Pancreas (tissue), 10 donors: ENCODE results near the gene CCNK. TPM values are rescaled to one million over a fixed set of nuclear protein-coding genes. Genes with fewer than 3 reads are reported as not detected.

ENCODE experiments used
- ATAC-seq, 4 donors: fragments of 200-7000 bp; cut with Tn5 transposase; one replicate each; pipeline versions ENCODE4 v1.8.0 to v1.9.1; 2020; ENCODE audit warnings: mild to moderate bottlenecking in 4 of 4, moderate library complexity in 4 of 4
- DNase-seq, 6 donors: peaks; one replicate each; pipeline ENCODE4 v3.0.0-alpha.2; 2020
- FAIRE-seq: peaks from 2 replicates; lab custom pipeline; 2012; peaks lifted over from hg19 to GRCh38; lab: Jason Lieb, UNC
- H3K27ac ChIP-seq, 4 donors: fragments of 200-600 bp; sonication (generic); 1 replicate in 3 of 4; 2 replicates in 1 of 4; pipeline versions ENCODE4 v1.5.0 to v1.8.0; 2020
- H3K27me3 ChIP-seq, 4 donors: fragments of 200-600 bp; one replicate each; pipeline ENCODE4 v1.8.0; 2021
- H3K36me3 ChIP-seq, 3 donors: fragments of 200-600 bp; sonication (generic) in 1 of 3; one replicate each; pipeline versions ENCODE4 v1.5.0 to v1.8.0; 2020 to 2021
- H3K4me1 ChIP-seq, 3 donors: fragments of 200-600 bp; one replicate each; pipeline ENCODE4 v1.8.0; 2021
- H3K4me3 ChIP-seq, 4 donors: fragments of 200-600 bp; sonication (generic) in 2 of 4; one replicate each; pipeline versions ENCODE4 v1.5.0 to v1.8.0; 2020 to 2021
- H3K9me3 ChIP-seq, 4 donors: fragments of 200-600 bp; one replicate each; pipeline ENCODE4 v1.8.0; 2021
- CTCF ChIP-seq, 4 donors: fragments of 200-600 bp; sonication (generic) in 3 of 4; IDR thresholded peaks; one replicate each; pipeline versions ENCODE4 v1.5.0 to v1.8.0; 2021; ENCODE audit warnings: antibody characterized with exemption in 4 of 4
- WGBS, 2 donors: extraction: QIAGEN DNeasy Blood & Tissue Kit; methylation state at CpG; one replicate each; pipeline ENCODE4 v1.1.7; 2013; 5-methylcytosine and 5-hydroxymethylcytosine counted together
- intact Hi-C, 3 donors: fragments of 100-400 bp; cut with DNase I; formaldehyde crosslinking; loops; one replicate each; pipeline versions ENCODE4 v1.11.1 to v1.14.2; 2022
- polyA plus RNA-seq, 2 donors: library from polyadenylated mRNA; stranded (reverse); fragments of 200-250 nt; gene quantifications; one replicate each; pipeline ENCODE4 v1.2.3, GENCODE V29; 2013
- total RNA-seq, 6 donors: library from RNA; stranded (reverse); fragmentation: NEBNext Ultra II Directional in 4 of 6; extraction: Animal tissue kit (Norgen Biotek cat#: 25700) in 4 of 6; gene quantifications; one replicate each; pipeline versions ENCODE4 v1.2.1 to v1.2.4, GENCODE V29; 2021 to 2023
- donor health status: healthy with polysubstance abuse.
- donor health status: DM: no; HTN: no; CAD: no; lungs with moderate emphysema.
- donor health status: DM: no; HTN: no; CAD: no.
- donor health status: control.
- donor health status: control.
- donor health status: Bipolar disorder and iron deficiency.
- donor health status: DM: yes; HTN: yes; CAD: no.
- donor health status: DM: no; HTN: no; CAD: no.
- donor health status: DM: no; HTN: no; CAD: no.
- donor health status: DM: yes; HTN: yes; CAD: no.

CCNK gene
- total and polyA plus RNA-seq, 8 donors = 7.9 to 23.4 (median 14.5) TPM

GRCh38 chr14:99552572-99553216 lies 71.5 kb downstream of the CCNK start:
- H3K4me3 ChIP-seq = no peak overlapping the region
- ATAC-seq (peak; percentile 50 to 70 (median 62)), DNase-seq (peak; percentile 76 to 95 (median 90)), FAIRE-seq (no peak)
- no peaks in the 10 kb centered on the region for H3K9me3 ChIP-seq
- intact Hi-C loops = no loop called here
- H3K36me3 ChIP-seq = no peaks in the 10 kb centered on the region
- H3K27ac ChIP-seq = peak overlapping the region; percentile 74 to 91 (median 88)
- no peak for TF ChIP-seq CTCF (IDR thresholded peaks at IDR 0.05)
- WGBS, 2 donors = 13 to 20% methylated on average over 13 of the region's 13 CpGs
- peaks cover 47 to 53% (median 52%) of the 10 kb centered on the region in 3 donors for H3K4me1 ChIP-seq
- H3K27me3 ChIP-seq = no peaks in the 10 kb centered on the region

- Histone ChIP-seq H3K27ac (peak overlapping the region; percentile 74 to 91 (median 88)), H3K9me3 (no peaks in the 10 kb centered on the region), H3K27me3 (no peaks in the 10 kb centered on the region), H3K36me3 (no peaks in the 10 kb centered on the region), H3K4me1 (peaks cover 47 to 53% (median 52%) of the 10 kb centered on the region in 3 donors), H3K4me3 (no peak overlapping the region)
- TF ChIP-seq CTCF (IDR thresholded peaks at IDR 0.05) = no peak
- 15 to 18% methylated on average over 12 of the region's 12 CpGs for WGBS, 2 donors
- ATAC-seq = peak; percentile 82 to 88 (median 85)
- intact Hi-C loops = no loop called here
- FAIRE-seq = no peak
- DNase-seq = peak; percentile 78 to 95 (median 88)
Measured at GRCh38 chr14:99554184-99554583, 73.0 kb downstream of the CCNK start.

GRCh38 chr14:99554757-99555531 lies 73.7 kb downstream of the CCNK start:
- intact Hi-C loops = no loop called here
- 9 to 16% methylated on average over 8 to 9 of the region's 9 CpGs for WGBS, 2 donors
- H3K4me3 ChIP-seq = no peak overlapping the region
- peaks cover 47 to 53% (median 52%) of the 10 kb centered on the region in 3 donors for H3K4me1 ChIP-seq
- DNase-seq (peak in 5 of 6 donors; percentile 89 to 95 (median 90)), ATAC-seq (peak; percentile 84 to 86 (median 84)), FAIRE-seq (no peak)
- H3K27ac ChIP-seq = peak overlapping the region; percentile 74 to 91 (median 88)
- H3K36me3 ChIP-seq = no peaks in the 10 kb centered on the region
- no peak for TF ChIP-seq CTCF (IDR thresholded peaks at IDR 0.05)
- H3K9me3 ChIP-seq = no peaks in the 10 kb centered on the region
- no peaks in the 10 kb centered on the region for H3K27me3 ChIP-seq

- no peak for TF ChIP-seq CTCF (IDR thresholded peaks at IDR 0.05)
- Histone ChIP-seq H3K27ac (peak overlapping the region in 3 of 4 donors; percentile 13 to 86 (median 74)), H3K9me3 (no peaks in the 10 kb centered on the region), H3K4me3 (no peak overlapping the region), H3K27me3 (no peaks in the 10 kb centered on the region), H3K4me1 (peaks cover 57 to 64% (median 58%) of the 10 kb centered on the region in 3 donors), H3K36me3 (no peaks in the 10 kb centered on the region)
- no peak for FAIRE-seq
- no peak for DNase-seq
- intact Hi-C loops = no loop called here
- no peak for ATAC-seq
- WGBS, 2 donors = 77 to 79% methylated on average over 10 of the region's 10 CpGs
Measured at GRCh38 chr14:99556134-99556791, 75.1 kb downstream of the CCNK start.
